MM.1S (cell line): ENCODE measurements around the gene EEF2K.

ENCODE experiments used
- DNase-seq: peaks from one replicate; pipeline ENCODE4 v3.0.0-alpha.2; 2015
- H2AFZ ChIP-seq: fragments of 300-600 bp; sonication (generic); 2 replicates; pipeline ENCODE4 v1.6.0; 2016; ENCODE audit warnings: antibody characterized with exemption, low read length
- H3F3A ChIP-seq: fragments of 300-600 bp; sonication (generic); 2 replicates; pipeline ENCODE4 v1.6.1; 2016; ENCODE audit warnings: mild to moderate bottlenecking, antibody characterized with exemption, low read length, moderate library complexity, mixed read lengths; ENCODE audit not compliant: insufficient read depth
- H3K27ac ChIP-seq: fragments of 300-600 bp; sonication (generic); 2 replicates; pipeline ENCODE4 v1.5.1; 2016; ENCODE audit warnings: mild to moderate bottlenecking, low read length
- H3K27me3 ChIP-seq: fragments of 300-600 bp; sonication (generic); replicated peaks from 2 replicates; pipeline ENCODE4 v1.6.0; 2016; ENCODE audit warnings: low read length; ENCODE audit not compliant: insufficient read depth
- H3K36me3 ChIP-seq: fragments of 300-600 bp; sonication (generic); replicated peaks from 2 replicates; pipeline ENCODE4 v1.6.1; 2016; ENCODE audit warnings: mild to moderate bottlenecking, low read length, mixed read lengths; ENCODE audit not compliant: insufficient read depth
- H3K4me1 ChIP-seq: fragments of 300-600 bp; sonication (generic); 2 replicates; pipeline ENCODE4 v1.6.1; 2016; ENCODE audit warnings: low read length, mixed read lengths
- H3K4me2 ChIP-seq: fragments of 300-600 bp; sonication (generic); 2 replicates; pipeline ENCODE4 v1.6.0; 2016; ENCODE audit warnings: low read depth, low read length
- H3K4me3 ChIP-seq: fragments of 300-600 bp; sonication (generic); 2 replicates; pipeline ENCODE4 v1.5.1; 2016; ENCODE audit warnings: low read length, mixed read lengths
- H3K79me2 ChIP-seq: fragments of 300-600 bp; sonication (generic); 2 replicates; pipeline ENCODE4 v1.6.1; 2016; ENCODE audit warnings: mixed run types, low read length, mixed read lengths
- H3K9ac ChIP-seq: fragments of 300-600 bp; sonication (generic); 2 replicates; pipeline ENCODE4 v1.6.1; 2016; ENCODE audit warnings: low read length, mixed read lengths
- H3K9me2 ChIP-seq: fragments of 300-600 bp; sonication (generic); replicated peaks from 2 replicates; pipeline ENCODE4 v1.6.1; 2016; ENCODE audit warnings: mild to moderate bottlenecking, low read length, mixed read lengths; ENCODE audit not compliant: insufficient read depth
- H3K9me3 ChIP-seq: fragments of 300-600 bp; sonication (generic); replicated peaks from 2 replicates; pipeline ENCODE4 v1.6.1; 2016; ENCODE audit warnings: mild to moderate bottlenecking, low read length, mixed read lengths; ENCODE audit not compliant: insufficient read depth
- H4K20me1 ChIP-seq: fragments of 300-600 bp; sonication (generic); 2 replicates; pipeline ENCODE4 v1.6.1; 2016; ENCODE audit warnings: mild to moderate bottlenecking, low read length, moderate library complexity, mixed read lengths; ENCODE audit not compliant: insufficient read depth
- CTCF ChIP-seq: fragments of 300-600 bp; sonication (generic); IDR thresholded peaks from 2 replicates; pipeline ENCODE4 v1.5.1; 2016; ENCODE audit warnings: antibody characterized with exemption, low read length, mixed read lengths
- EZH2 ChIP-seq: fragments of 300-600 bp; sonication (generic); optimal IDR thresholded peaks from 2 replicates; pipeline ENCODE3; 2017; ENCODE audit warnings: low read depth, mild to moderate bottlenecking, antibody characterized with exemption, low read length, mixed read lengths
- EZH2phosphoT487 ChIP-seq: fragments of 300-600 bp; sonication (generic); IDR thresholded peaks from 2 replicates; pipeline ENCODE4 v1.6.1; 2018; ENCODE audit warnings: antibody characterized with exemption, low read length

The EEF2K gene

GRCh38 chr16:22325598-22326368 is 119.7 kb downstream of the EEF2K start:
- Histone ChIP-seq H3K4me3 (no peak overlapping the region), H3K27ac (no peak overlapping the region), H3K36me3 (no peaks in the 10 kb centered on the region; the same call in 1 of the 2 replicates), H3K4me2 (no peak overlapping the region), H3K79me2 (peaks cover 16% of the 10 kb centered on the region), H3F3A (no peaks in the 10 kb centered on the region), H3K9me2 (no peaks in the 10 kb centered on the region), H4K20me1 (no peaks in the 10 kb centered on the region), H3K9ac (no peak overlapping the region), H3K4me1 (no peaks in the 10 kb centered on the region), H3K9me3 (no peaks in the 10 kb centered on the region), H2AFZ (no peak overlapping the region), H3K27me3 (no peaks in the 10 kb centered on the region)
- TF ChIP-seq CTCF (no peak), EZH2phosphoT487 (no peak), EZH2 (no peak)
- no peak for DNase-seq

GRCh38 chr16:22326369-22326652 is 120.2 kb downstream of the EEF2K start:
- no peak overlapping the region for H3K27ac ChIP-seq
- no peaks in the 10 kb centered on the region for H3K9me3 ChIP-seq
- no peaks in the 10 kb centered on the region for H3F3A ChIP-seq
- peaks cover 11% of the 10 kb centered on the region for H3K79me2 ChIP-seq
- no peak overlapping the region for H3K4me3 ChIP-seq
- H3K9me2 ChIP-seq = no peaks in the 10 kb centered on the region
- no peaks in the 10 kb centered on the region for H3K27me3 ChIP-seq
- H3K4me1 ChIP-seq = no peaks in the 10 kb centered on the region
- no peak overlapping the region for H2AFZ ChIP-seq
- H3K36me3 ChIP-seq = no peaks in the 10 kb centered on the region; the same call in 1 of the 2 replicates
- DNase-seq = no peak
- TF ChIP-seq EZH2 = no peak
- TF ChIP-seq EZH2phosphoT487 = no peak
- no peak for TF ChIP-seq CTCF
- H3K9ac ChIP-seq = no peak overlapping the region
- H4K20me1 ChIP-seq = no peaks in the 10 kb centered on the region
- no peak overlapping the region for H3K4me2 ChIP-seq

GRCh38 chr16:22326771-22327445 is 120.8 kb downstream of the EEF2K start:
- Histone ChIP-seq H3K4me1 (no peaks in the 10 kb centered on the region), H3K9me2 (no peaks in the 10 kb centered on the region), H3K27me3 (no peaks in the 10 kb centered on the region), H3K9me3 (no peaks in the 10 kb centered on the region), H3K9ac (no peak overlapping the region), H3F3A (no peaks in the 10 kb centered on the region), H3K27ac (no peak overlapping the region), H4K20me1 (no peaks in the 10 kb centered on the region), H2AFZ (no peak overlapping the region), H3K79me2 (peaks cover 5% of the 10 kb centered on the region), H3K4me2 (no peak overlapping the region), H3K4me3 (no peak overlapping the region), H3K36me3 (no peaks in the 10 kb centered on the region; the same call in 1 of the 2 replicates)
- TF ChIP-seq EZH2phosphoT487 = no peak
- DNase-seq = no peak

- Histone ChIP-seq H3K36me3 (no peaks in the 10 kb centered on the region; the same call in 1 of the 2 replicates), H2AFZ (no peak overlapping the region), H4K20me1 (no peaks in the 10 kb centered on the region), H3K4me3 (no peak overlapping the region), H3K27me3 (no peaks in the 10 kb centered on the region), H3K79me2 (no peaks in the 10 kb centered on the region), H3K4me2 (no peak overlapping the region), H3K9me2 (no peaks in the 10 kb centered on the region), H3F3A (no peaks in the 10 kb centered on the region), H3K9me3 (no peaks in the 10 kb centered on the region), H3K9ac (no peak overlapping the region), H3K27ac (no peak overlapping the region), H3K4me1 (no peaks in the 10 kb centered on the region)
- TF ChIP-seq CTCF = no peak
- TF ChIP-seq EZH2 = no peak
- TF ChIP-seq EZH2phosphoT487 = no peak
- DNase-seq = no peak
Measured at GRCh38 chr16:22327446-22327775, 121.3 kb downstream of the EEF2K start.
